ENCODE measurements around the gene MTFR1L.

The MTFR1L gene

GRCh38 chr1:25808481-25809244, 11.1 kb upstream of the MTFR1L start:
- no peak for DNase-seq

DNA sequence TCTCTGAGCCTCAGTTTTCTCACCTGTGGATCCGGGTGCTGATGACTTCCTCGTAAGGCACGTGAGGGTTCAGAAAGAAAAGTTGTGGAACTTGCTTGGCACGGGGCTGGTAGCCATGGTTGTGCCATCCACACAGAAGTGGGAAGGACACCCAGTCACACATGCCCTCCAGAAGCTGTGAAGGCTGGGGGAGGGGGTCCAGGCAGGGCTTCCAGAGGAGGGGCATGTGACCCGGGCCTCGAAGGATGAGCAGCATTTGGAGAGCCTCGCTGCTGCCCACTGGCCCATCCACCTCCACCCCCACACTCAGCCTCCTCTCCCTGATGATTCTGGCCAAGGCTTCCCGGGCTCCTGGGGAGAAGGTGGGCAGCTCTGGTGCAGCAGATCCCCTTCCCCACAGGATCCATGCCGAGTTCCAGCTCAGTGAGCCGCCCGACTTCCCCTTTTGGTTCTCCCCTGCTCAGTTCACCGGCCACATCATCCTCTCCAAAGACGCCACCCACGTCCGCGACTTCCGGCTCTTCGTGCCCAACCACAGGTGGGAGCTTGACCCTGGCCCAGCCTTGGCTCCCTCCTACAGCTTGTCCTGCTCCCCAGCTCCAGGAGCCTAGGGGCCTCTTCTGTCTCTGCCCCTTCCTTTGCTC, 10.3 kb upstream of the MTFR1L start:
- no peak for DNase-seq

GRCh38 chr1:25809929-25810328, 9.8 kb upstream of the MTFR1L start:
- DNase-seq = no peak

DNA sequence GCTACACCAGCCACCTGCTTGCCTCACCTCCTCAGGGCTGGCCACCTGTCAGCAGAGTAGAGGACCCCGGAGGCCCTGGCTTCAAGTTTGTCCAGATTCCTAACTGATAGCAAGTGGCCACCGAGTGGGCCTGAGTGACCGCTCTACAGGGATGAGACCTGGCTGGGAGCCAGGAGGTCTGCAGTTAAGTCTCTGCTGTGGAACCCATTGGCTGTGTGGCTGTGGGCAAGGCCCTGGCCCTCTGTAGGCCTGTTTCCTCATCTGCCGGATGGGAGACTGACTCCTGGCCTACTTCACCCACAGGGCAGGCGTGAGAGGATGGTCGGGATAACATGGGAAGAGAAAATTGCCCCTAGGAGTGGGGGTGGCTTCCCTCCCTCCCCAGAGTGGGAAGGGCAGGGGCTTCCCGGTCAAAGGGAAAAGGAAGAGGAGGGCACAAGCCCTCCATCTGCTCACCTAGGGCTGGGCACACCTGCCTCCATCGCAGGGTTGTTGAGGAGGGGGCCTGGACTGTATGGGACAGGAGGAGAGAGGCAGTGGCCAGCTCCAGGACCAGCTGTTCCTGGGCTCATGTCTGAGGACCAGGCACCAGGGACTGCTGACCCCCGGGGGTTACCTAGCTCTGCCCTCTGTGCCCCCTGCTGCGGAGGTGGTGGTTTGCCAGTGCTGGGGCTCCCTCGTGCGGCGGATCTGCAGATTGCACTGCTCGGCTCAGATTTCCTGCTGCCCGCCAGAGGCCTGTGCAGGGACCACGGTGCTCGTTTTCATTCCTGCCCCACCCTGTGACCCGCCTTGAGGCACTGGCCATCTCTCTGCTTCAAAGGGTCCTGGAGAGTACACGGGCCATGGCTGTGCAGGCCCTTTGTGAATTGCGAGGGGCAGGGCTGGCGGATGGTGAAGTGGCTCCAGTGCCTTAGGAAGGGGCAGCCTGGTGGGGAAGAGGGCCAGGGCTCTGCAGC, 9.1 kb upstream of the MTFR1L start:
- peak; percentile 74 to 80 for DNase-seq

GRCh38 chr1:25811384-25812082, 8.2 kb upstream of the MTFR1L start:
- DNase-seq = no peak

GRCh38 chr1:25813071-25813733, 6.6 kb upstream of the MTFR1L start:
- DNase-seq = no peak

DNA sequence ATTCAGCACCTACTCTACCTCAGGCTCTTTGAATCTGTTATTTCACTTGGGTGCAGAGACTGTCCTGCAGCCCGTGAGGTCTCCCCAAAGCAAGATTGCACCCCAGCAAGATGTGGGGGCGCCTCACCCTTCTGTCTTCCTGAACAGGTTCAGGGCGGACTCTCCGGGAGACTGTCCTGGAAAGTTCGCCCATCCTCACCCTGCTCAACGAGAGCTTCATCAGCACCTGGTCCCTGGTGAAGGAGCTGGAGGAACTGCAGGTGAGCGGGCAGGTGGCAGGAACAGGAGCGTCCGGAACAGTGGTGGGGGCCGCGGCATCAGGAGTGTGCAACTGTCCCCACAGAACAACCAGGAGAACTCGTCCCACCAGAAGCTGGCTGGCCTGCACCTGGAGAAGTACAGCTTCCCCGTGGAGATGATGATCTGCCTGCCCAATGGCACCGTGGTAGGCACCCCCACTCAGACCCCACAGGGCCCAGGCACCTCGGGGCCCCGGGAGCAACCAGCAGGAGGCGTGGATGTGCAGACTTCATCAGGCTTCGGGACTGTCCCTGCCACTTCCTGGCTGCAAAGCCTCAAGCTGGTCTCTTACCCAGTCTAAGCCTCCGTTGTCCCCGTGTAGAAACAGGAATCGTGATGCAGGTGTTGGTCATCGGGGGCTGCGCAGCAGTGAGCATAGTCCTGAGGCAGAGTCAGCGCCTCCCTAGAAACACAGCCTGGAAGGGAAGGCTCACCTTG, 5.9 kb upstream of the MTFR1L start:
- no peak for DNase-seq

DNA sequence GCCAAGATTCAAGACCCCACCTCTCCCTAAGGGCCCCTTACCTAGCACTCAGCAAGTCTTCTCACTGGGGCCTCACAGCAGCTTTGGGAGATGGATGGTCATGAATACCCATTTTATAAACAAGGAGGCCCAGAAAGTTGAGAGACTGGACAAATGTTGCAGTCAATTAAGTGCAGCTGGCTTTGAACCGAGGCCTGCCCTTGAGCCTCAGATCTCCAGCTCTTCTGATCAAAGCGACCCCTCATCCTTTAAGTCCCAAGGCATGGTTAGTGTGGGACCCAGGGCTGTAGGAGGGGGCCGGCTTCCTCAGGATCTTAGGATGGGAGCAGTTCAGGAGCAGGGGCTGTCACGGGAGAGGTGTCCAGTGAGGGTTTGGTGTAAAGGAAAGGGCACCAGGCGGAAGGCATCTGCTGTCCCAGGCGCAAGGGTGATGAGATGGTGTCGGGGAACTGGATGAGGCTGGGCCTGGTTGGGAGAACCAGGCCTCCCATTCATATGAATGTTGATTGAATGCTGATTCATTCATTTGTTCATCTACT, 5.1 kb upstream of the MTFR1L start:
- DNase-seq = no peak

DNA sequence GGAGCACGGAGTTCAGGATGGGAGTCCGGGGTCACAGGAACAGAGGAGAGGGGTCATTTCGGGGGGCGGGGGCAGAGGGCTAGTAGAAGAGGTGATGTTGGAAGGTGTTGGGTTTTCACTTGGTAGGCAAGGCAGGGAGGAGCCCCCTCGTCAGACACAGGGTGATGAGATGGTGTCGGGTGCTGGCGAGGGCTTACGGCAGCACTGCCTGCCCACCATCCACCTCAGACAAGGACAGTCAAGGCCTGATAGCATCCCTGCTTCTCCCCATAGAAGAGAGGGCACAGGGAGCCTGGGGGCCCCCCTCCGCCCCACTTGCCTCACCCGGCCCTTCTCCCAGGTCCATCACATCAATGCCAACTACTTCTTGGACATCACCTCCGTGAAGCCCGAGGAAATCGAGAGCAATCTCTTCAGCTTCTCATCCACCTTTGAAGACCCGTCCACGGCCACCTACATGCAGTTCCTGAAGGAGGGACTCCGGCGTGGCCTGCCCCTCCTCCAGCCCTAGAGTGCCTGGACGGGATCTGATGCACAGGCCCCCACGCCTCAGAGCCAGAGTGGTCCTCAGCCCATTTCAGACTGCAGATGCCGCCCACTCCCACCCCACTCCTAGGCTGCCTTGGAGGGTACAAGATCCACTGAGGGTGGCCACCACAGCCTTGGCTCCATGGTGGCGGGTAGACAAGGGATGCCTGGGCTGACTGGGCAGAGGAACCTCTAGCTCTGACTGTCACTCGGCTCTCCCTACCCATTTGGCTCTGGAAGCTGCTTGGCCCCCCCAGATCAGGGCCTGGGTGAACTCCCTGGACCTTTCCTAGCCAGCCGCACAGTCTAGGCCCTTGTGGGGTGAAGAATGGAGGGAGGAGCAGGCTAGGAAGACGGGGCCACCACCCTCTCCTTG, 4.3 kb upstream of the MTFR1L start:
- DNase-seq = no peak

DNA sequence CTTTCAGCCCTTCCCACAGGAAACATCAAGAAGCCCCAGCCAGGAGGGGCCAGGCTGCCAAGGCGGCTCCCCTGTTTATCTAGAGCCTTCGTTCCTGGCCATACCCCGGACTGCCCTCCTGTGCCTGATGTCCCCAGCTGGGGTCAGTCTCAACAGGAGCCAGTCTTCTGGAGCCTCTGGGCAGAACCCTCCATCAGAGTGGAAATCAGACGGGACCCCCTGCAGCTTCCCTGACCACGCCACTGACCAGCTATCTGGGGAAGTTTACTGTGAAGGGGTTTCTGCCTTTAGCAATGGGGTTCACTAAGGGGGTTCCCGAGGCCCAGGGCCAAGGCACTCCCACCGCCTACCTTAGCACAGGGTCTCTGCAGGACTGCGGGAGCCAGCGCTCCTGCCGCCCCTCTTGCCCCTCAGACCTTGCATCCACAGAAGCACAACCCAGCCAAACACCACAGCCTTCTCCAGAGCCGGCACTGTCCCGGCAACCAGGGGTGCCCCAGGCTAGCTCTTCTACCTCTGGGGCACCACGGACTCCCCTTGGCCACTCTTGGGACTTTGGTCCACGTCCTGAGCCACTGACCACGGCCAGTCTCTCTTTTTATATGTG, 3.5 kb upstream of the MTFR1L start:
- DNase-seq = no peak

GRCh38 chr1:25817840-25818501, 1.8 kb upstream of the MTFR1L start:
- DNase-seq = no peak

- DNase-seq = no peak
Measured at GRCh38 chr1:25818569-25818968, 1.2 kb upstream of the MTFR1L start.

- DNase-seq = peak; percentile 73 to 80
Measured at GRCh38 chr1:25820247-25821111, 725 bp downstream of the MTFR1L start.

DNA sequence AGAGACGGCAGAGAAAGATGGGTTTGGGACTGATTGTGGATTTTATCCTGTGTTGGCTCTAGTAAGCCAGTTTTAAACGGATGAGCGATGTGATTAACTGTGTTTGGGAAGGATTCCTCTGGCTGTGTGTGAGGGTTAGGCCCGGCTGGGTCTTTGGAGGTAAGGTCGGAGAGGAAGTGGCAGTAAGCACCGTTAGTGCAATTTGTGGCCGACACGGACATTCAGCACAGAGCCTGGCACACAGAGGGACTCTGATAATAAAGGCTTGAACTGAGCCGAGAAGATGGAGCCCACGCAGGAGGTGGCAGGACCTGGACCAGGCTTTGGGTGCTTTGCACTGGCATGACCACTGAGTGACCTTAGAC, 1.3 kb downstream of the MTFR1L start:
- no peak for DNase-seq

GRCh38 chr1:25821630-25822091, 1.9 kb downstream of the MTFR1L start:
- DNase-seq = no peak

GRCh38 chr1:25825605-25826004, 5.9 kb downstream of the MTFR1L start:
- no peak for DNase-seq

GRCh38 chr1:25826571-25826970, 6.8 kb downstream of the MTFR1L start:
- DNase-seq = no peak

- no peak for DNase-seq
Measured at GRCh38 chr1:25828491-25828890, 8.7 kb downstream of the MTFR1L start.
